NCI-H345 (cell line): ENCODE measurements around the gene SLC5A6.
A peak's percentile ranks its signal among the peaks of the same experiment; 100 is the strongest.
"Not testable (repeated sequence)": the region's sequence is repeated elsewhere in the genome, so short reads cannot be mapped to it uniquely, and the experiment has no call there.

Experiments used
- DNase-seq: peaks from one replicate; lab custom pipeline; 2025; lab: John Stamatoyannopoulos, UW

The SLC5A6 gene

GRCh38 chr2:27205206-27205605 is 6.9 kb downstream of the SLC5A6 start:
- no peak for DNase-seq

GRCh38 chr2:27204566-27204965 is 7.5 kb downstream of the SLC5A6 start:
- DNase-seq: no peak

- DNase-seq: no peak
Observed at GRCh38 chr2:27203741-27204140, 8.3 kb downstream of the SLC5A6 start.

- DNase-seq: no peak
Observed at GRCh38 chr2:27202854-27203253, 9.2 kb downstream of the SLC5A6 start.

GRCh38 chr2:27201675-27202074 is 10.4 kb downstream of the SLC5A6 start:
- no peak for DNase-seq

GRCh38 chr2:27199241-27199640 is 12.8 kb downstream of the SLC5A6 start:
- no peak for DNase-seq

GRCh38 chr2:27198627-27199026 is 13.4 kb downstream of the SLC5A6 start:
- DNase-seq: no peak

GRCh38 chr2:27198068-27198467 is 14.0 kb downstream of the SLC5A6 start:
- DNase-seq: not testable (repeated sequence)

- DNase-seq: not testable (repeated sequence)
Observed at GRCh38 chr2:27195799-27196198, 16.3 kb downstream of the SLC5A6 start.

- DNase-seq: peak; percentile 21
Observed at GRCh38 chr2:27194538-27195354, 17.3 kb downstream of the SLC5A6 start.

- DNase-seq: peak; percentile 66
Observed at GRCh38 chr2:27191070-27191829, 20.8 kb downstream of the SLC5A6 start.

- no peak for DNase-seq
Observed at GRCh38 chr2:27189989-27190388, 22.1 kb downstream of the SLC5A6 start.

- DNase-seq: no peak
Observed at GRCh38 chr2:27186613-27187345, 25.3 kb downstream of the SLC5A6 start.

GRCh38 chr2:27185331-27186026 is 26.6 kb downstream of the SLC5A6 start:
- no peak for DNase-seq

GRCh38 chr2:27184115-27184514 is 28.0 kb downstream of the SLC5A6 start:
- no peak for DNase-seq

GRCh38 chr2:27182346-27182745 is 29.7 kb downstream of the SLC5A6 start:
- DNase-seq: no peak

GRCh38 chr2:27179344-27180000 is 32.6 kb downstream of the SLC5A6 start:
- DNase-seq: no peak

- DNase-seq: no peak
Observed at GRCh38 chr2:27178469-27178868, 33.6 kb downstream of the SLC5A6 start.

- DNase-seq: no peak
Observed at GRCh38 chr2:27177441-27178351, 34.4 kb downstream of the SLC5A6 start.

GRCh38 chr2:27175781-27176180 is 36.3 kb downstream of the SLC5A6 start:
- not testable (repeated sequence) for DNase-seq
